GM18498 (cell line): ENCODE data around the gene CDC42BPB.
"Not testable (repeated sequence)": the region's sequence is repeated elsewhere in the genome, so short reads cannot be mapped to it uniquely, and the experiment has no call there.

Experiments
- ATAC-seq: cut with Tn5 transposase; IDR thresholded peaks from one replicate; pipeline ENCODE4 v1.9.1; 2021; ENCODE audit warnings: mild to moderate bottlenecking, moderate library complexity; ENCODE audit not compliant: unreplicated experiment

The CDC42BPB gene

GRCh38 chr14:103056322-103057027 is 874 bp downstream of the CDC42BPB start:
- ATAC-seq, result no peak

GRCh38 chr14:103055695-103056094 is 1.7 kb downstream of the CDC42BPB start:
- ATAC-seq, result no peak

- no peak for ATAC-seq
These were observed 4.9 kb downstream of the CDC42BPB start for GRCh38 chr14:103052407-103052806.

GRCh38 chr14:103050935-103051334 is 6.4 kb downstream of the CDC42BPB start:
- no peak for ATAC-seq

- ATAC-seq, result not testable (repeated sequence)
These were observed 9.9 kb downstream of the CDC42BPB start for GRCh38 chr14:103047453-103047852.

GRCh38 chr14:103045371-103045869 is 11.9 kb downstream of the CDC42BPB start:
- ATAC-seq, result no peak

- ATAC-seq, result no peak
These were observed 13.9 kb downstream of the CDC42BPB start for GRCh38 chr14:103043257-103044015.

GRCh38 chr14:103041464-103041863 is 15.9 kb downstream of the CDC42BPB start:
- ATAC-seq, result no peak

GRCh38 chr14:103033681-103034096 is 23.7 kb downstream of the CDC42BPB start:
- no peak for ATAC-seq

GRCh38 chr14:103031956-103032355 is 25.4 kb downstream of the CDC42BPB start:
- no peak for ATAC-seq

- ATAC-seq, result no peak
These were observed 25.8 kb downstream of the CDC42BPB start for GRCh38 chr14:103031566-103031911.

- no peak for ATAC-seq
These were observed 26.4 kb downstream of the CDC42BPB start for GRCh38 chr14:103030741-103031565.

GRCh38 chr14:103029936-103030335 is 27.4 kb downstream of the CDC42BPB start:
- no peak for ATAC-seq

- ATAC-seq, result no peak
These were observed 28.6 kb downstream of the CDC42BPB start for GRCh38 chr14:103028772-103029171.

- no peak for ATAC-seq
These were observed 29.1 kb downstream of the CDC42BPB start for GRCh38 chr14:103028161-103028767.

GRCh38 chr14:103027451-103027850 is 29.9 kb downstream of the CDC42BPB start:
- no peak for ATAC-seq

GRCh38 chr14:103026988-103027387 is 30.4 kb downstream of the CDC42BPB start:
- no peak for ATAC-seq

GRCh38 chr14:103026196-103026595 is 31.2 kb downstream of the CDC42BPB start:
- not testable (repeated sequence) for ATAC-seq

- no peak for ATAC-seq
These were observed 33.4 kb downstream of the CDC42BPB start for GRCh38 chr14:103023881-103024473.

- no peak for ATAC-seq
These were observed 34.7 kb downstream of the CDC42BPB start for GRCh38 chr14:103022685-103023044.
